Vagina (tissue), 2 donors: ENCODE results near the gene TNNT2. TPM values are rescaled to one million over a fixed set of nuclear protein-coding genes. Genes with fewer than 3 reads are reported as not detected.
A peak's percentile ranks its signal among the peaks of the same experiment; 100 is the strongest.

Experiments used
- DNase-seq, 2 donors: peaks; one replicate each; pipeline ENCODE4 v3.0.0-alpha.2; 2017; ENCODE audit errors: extremely low spot score in 2 of 2
- H3K27ac ChIP-seq: fragments of 200-600 bp; sonication (generic); one replicate; pipeline ENCODE4 v1.5.1; 2019
- H3K27me3 ChIP-seq: fragments of 200-600 bp; sonication (generic); one replicate; pipeline ENCODE4 v1.5.1; 2019
- H3K36me3 ChIP-seq, 2 donors: fragments of 200-600 bp; sonication (generic); one replicate each; pipeline ENCODE4 v1.5.1; 2017 to 2019
- H3K4me1 ChIP-seq: fragments of 200-600 bp; sonication (generic); one replicate; pipeline ENCODE4 v1.5.1; 2019
- H3K4me3 ChIP-seq, 2 donors: fragments of 200-600 bp; sonication (generic); 1 replicate in 1 of 2; 2 replicates in 1 of 2; pipeline ENCODE4 v1.5.1; 2016 to 2019
- H3K9me3 ChIP-seq: fragments of 200-600 bp; sonication (generic); one replicate; pipeline ENCODE4 v1.5.1; 2019
- POLR2A ChIP-seq, 2 donors: fragments of 450-650 bp; IDR thresholded peaks; one replicate each; pipeline ENCODE4 v1.6.1; 2017; ENCODE audit warnings: antibody characterized with exemption in 2 of 2, mild to moderate bottlenecking in 2 of 2, moderate library complexity in 2 of 2
- POLR2AphosphoS5 ChIP-seq, 2 donors: sonication (generic); formaldehyde crosslinking; IDR thresholded peaks; one replicate each; pipeline ENCODE4 v1.9.0; 2017; ENCODE audit warnings: antibody characterized with exemption in 2 of 2, mild to moderate bottlenecking in 2 of 2, low read depth in 1 of 2; ENCODE audit not compliant: insufficient read depth in 1 of 2
- intact Hi-C: fragments of 100-400 bp; cut with DNase I; formaldehyde crosslinking; loops from one replicate; pipeline ENCODE4 v1.15.1; 2023
- total RNA-seq: library from RNA; depleted of rRNA; stranded (reverse); fragments of >200 nt; gene quantifications from one replicate; pipeline ENCODE4 v1.2.3, GENCODE V29; 2016
- TF ChIP-seq, protein P1 (sequence below), 3 experiments: fragments of 450-650 bp in 2 of 3; fragments of 200-600 bp in 1 of 3; sonication (generic) in 1 of 3; IDR thresholded peaks; one replicate each; pipeline ENCODE4 v1.5.1; 2017 to 2019; ENCODE audit warnings: antibody characterized with exemption in 3 of 3, mild to moderate bottlenecking in 2 of 3, moderate library complexity in 2 of 3

TNNT2 gene
- total RNA-seq, 1 donor from 2014 or later: 9.8 TPM

DNA sequence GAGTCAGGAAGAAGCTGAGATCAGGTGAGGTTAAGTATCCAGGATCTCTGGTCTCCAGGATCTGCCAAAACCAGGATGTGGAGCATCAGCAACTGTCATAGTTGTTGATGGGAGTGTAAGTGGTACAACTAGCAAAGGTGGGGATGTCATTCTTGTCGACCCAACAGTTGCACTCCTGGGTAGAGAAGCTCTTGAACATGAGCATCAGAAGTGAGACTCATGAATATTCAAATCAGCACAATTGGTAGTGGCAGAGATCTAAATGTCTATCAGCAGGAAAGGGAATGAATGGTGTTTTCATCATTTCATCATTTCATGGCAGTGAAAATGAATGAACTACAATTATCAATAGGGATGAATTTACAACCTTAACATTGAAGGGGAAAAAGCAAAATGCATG lies 25.9 kb upstream of the TNNT2 start:
- H3K36me3 ChIP-seq: no peaks in the 10 kb centered on the region
- H3K27ac ChIP-seq: no peak overlapping the region
- DNase-seq: no peak
- peaks cover 32% of the 10 kb centered on the region for H3K4me1 ChIP-seq
- H3K27me3 ChIP-seq: no peaks in the 10 kb centered on the region
- TF ChIP-seq POLR2A (IDR thresholded peaks at IDR 0.05) (no peak), POLR2AphosphoS5 (IDR thresholded peaks at IDR 0.05; ENCODE audit: insufficient read depth in 1 of 2, low read depth in 1 of 2) (no peak)
- TF ChIP-seq, protein P1, sequence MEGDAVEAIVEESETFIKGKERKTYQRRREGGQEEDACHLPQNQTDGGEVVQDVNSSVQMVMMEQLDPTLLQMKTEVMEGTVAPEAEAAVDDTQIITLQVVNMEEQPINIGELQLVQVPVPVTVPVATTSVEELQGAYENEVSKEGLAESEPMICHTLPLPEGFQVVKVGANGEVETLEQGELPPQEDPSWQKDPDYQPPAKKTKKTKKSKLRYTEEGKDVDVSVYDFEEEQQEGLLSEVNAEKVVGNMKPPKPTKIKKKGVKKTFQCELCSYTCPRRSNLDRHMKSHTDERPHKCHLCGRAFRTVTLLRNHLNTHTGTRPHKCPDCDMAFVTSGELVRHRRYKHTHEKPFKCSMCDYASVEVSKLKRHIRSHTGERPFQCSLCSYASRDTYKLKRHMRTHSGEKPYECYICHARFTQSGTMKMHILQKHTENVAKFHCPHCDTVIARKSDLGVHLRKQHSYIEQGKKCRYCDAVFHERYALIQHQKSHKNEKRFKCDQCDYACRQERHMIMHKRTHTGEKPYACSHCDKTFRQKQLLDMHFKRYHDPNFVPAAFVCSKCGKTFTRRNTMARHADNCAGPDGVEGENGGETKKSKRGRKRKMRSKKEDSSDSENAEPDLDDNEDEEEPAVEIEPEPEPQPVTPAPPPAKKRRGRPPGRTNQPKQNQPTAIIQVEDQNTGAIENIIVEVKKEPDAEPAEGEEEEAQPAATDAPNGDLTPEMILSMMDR (IDR thresholded peaks at IDR 0.05): no peak
- intact Hi-C loops: no loop called here
- no peaks in the 10 kb centered on the region for H3K9me3 ChIP-seq
- H3K4me3 ChIP-seq: no peak overlapping the region

DNA sequence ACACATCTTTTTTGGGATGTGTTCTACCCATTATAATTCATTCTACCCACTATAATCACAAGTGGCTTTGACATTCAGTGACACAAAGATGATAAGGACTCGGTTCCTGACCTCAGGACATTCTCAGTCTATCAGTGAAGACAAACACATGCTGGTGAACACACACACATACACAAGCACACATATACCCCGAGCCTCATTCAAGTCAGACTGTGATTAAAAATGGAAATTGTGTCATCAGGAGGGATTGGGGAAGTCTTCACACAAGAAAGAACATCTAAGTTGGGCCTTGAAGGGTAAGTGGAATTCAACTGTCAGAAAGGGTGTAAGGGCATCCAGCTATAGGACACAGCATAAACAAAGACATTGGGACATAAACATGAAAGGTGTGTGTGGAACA lies 24.2 kb upstream of the TNNT2 start:
- Histone ChIP-seq H3K27me3 (no peaks in the 10 kb centered on the region), H3K9me3 (no peaks in the 10 kb centered on the region), H3K27ac (no peak overlapping the region), H3K4me1 (peaks cover 24% of the 10 kb centered on the region), H3K4me3 (no peak overlapping the region), H3K36me3 (no peaks in the 10 kb centered on the region)
- intact Hi-C loops: no loop called here
- no peak for DNase-seq
- TF ChIP-seq, protein P1 (IDR thresholded peaks at IDR 0.05): no peak
- TF ChIP-seq POLR2AphosphoS5 (IDR thresholded peaks at IDR 0.05; ENCODE audit: insufficient read depth in 1 of 2, low read depth in 1 of 2) (no peak), POLR2A (IDR thresholded peaks at IDR 0.05) (no peak)

DNA sequence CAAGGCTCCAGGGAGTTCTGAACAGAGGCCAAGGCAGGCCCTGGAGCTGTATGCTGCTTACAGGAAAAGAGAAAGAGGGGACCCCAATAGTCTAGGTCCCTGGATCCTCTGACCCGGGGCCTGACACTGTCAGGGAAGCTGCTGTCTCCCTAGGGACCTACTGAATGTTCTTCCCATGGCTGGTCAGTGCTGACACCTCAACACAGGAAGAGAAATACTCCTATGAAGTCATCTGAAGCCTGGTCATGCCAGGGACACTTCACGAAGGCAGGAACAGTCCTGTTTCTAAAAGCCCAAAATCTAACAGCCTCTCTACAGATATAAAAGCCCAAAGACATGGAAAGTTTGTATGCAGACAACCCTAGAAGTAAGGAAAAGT lies 23.4 kb upstream of the TNNT2 start:
- TF ChIP-seq, protein P1 (IDR thresholded peaks at IDR 0.05): no peak
- TF ChIP-seq POLR2A (IDR thresholded peaks at IDR 0.05) (no peak), POLR2AphosphoS5 (IDR thresholded peaks at IDR 0.05; ENCODE audit: insufficient read depth in 1 of 2, low read depth in 1 of 2) (no peak)
- Histone ChIP-seq H3K36me3 (no peaks in the 10 kb centered on the region), H3K4me1 (peaks cover 26% of the 10 kb centered on the region), H3K4me3 (no peak overlapping the region), H3K9me3 (no peaks in the 10 kb centered on the region), H3K27ac (no peak overlapping the region), H3K27me3 (no peaks in the 10 kb centered on the region)
- no peak for DNase-seq
- intact Hi-C loops: no loop called here

DNA sequence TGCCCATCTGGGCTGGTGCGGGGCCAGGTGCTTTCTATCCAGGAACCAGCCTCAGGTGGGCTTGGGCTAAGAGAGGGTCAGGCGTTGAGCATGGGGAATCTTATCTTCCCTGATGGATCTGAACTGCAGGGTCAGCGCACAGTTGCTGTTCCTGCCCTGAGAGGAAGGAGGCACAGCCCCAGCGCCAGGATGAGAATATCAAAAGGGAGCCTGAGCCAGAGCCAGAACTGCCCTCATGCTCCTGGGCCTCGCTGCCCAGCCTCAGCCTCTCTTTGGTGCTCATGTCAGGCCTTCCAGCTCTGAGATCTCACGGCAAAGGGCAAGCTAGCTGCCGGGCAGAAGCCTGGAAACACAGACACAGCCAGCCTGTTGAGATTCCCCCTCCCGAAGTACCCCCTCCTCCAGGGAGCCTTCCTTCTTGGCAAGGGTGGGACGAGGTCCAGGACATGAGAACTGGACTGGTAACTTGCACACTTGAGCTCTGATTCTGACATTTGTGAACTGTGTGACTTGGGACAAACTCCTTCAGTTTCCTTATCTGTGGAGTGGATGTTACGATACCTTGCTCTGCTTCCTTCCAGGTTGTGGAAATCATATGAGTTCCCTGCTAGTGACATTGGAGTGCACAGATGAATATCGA lies 22.9 kb upstream of the TNNT2 start:
- H3K36me3 ChIP-seq: no peaks in the 10 kb centered on the region
- peak overlapping the region in 1 of 2 donors; percentile 46 for H3K4me3 ChIP-seq
- intact Hi-C loops: no loop called here
- no peaks in the 10 kb centered on the region for H3K27me3 ChIP-seq
- peaks cover 31% of the 10 kb centered on the region for H3K4me1 ChIP-seq
- H3K27ac ChIP-seq: peak overlapping the region; percentile 80
- no peak for DNase-seq
- TF ChIP-seq POLR2AphosphoS5 (IDR thresholded peaks at IDR 0.05; ENCODE audit: insufficient read depth in 1 of 2, low read depth in 1 of 2): no peak
- no peaks in the 10 kb centered on the region for H3K9me3 ChIP-seq

DNA sequence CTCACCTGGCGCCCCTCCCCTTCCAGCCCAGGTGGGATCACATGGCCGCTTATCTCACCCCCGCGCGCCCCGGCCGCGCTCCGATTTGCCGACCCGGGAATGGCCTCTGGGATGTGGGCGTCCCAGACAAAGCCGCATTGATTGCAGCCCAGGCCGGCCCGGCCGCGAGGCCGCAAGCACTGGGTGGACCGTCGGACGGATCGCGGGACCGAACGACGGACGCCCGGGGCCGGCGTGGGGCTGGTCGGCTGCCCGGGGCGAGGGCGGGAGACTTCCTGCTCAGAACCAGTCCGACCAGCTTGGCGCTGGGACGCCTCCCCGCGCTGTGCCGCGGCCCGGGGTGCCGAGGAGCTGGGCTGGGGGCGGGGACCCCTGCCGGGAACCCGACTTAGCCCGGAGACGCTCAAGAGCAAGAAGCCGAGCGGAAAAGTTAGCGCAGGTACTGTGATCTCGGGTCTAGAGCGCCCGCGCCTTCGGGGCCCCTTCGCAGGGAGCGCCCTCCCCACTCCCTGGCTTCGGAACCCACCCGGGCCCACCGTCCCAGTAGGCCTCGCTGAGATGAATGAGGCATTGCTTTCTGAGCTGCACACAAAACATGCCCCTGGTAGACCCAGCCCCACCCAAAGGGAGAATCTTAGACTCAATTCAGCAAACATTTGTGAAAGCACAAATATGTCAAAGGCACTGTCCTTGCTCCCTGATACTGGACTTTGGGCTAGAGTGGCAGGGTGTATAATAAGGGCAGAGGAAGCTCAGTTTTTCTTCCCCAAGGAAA lies 22.1 kb upstream of the TNNT2 start:
- no peak for DNase-seq
- Histone ChIP-seq H3K4me3 (peak overlapping the region; percentile 35 to 46), H3K27ac (peak overlapping the region; percentile 80), H3K9me3 (no peaks in the 10 kb centered on the region), H3K4me1 (peaks cover 38% of the 10 kb centered on the region), H3K36me3 (no peaks in the 10 kb centered on the region), H3K27me3 (no peaks in the 10 kb centered on the region)
- intact Hi-C loops: no loop called here
- TF ChIP-seq POLR2AphosphoS5 (IDR thresholded peaks at IDR 0.05; ENCODE audit: insufficient read depth in 1 of 2, low read depth in 1 of 2): peak in 1 of 2 donors; percentile 2
- TF ChIP-seq, protein P1 (IDR thresholded peaks at IDR 0.05): no peak
- TF ChIP-seq POLR2A (IDR thresholded peaks at IDR 0.05): no peak
